A549 (cell line): ENCODE results near the gene BIN1.
A peak's percentile ranks its signal among the peaks of the same experiment; 100 is the strongest.

Experiments
- EHMT2 ChIP-seq: fragments of 200-600 bp; sonication (generic); IDR thresholded peaks from 2 replicates; pipeline ENCODE4 v1.6.1; 2016; ENCODE audit warnings: antibody characterized with exemption, low read depth, mild to moderate bottlenecking, moderate library complexity
- JUN ChIP-seq, 2 experiments: fragments of >200 bp; sonication (Bioruptor Twin); formaldehyde crosslinking; IDR thresholded peaks; 2 replicates in 1 of 2; 3 replicates in 1 of 2; pipeline ENCODE4 v1.6.1; 2016 to 2017
- MAX ChIP-seq: IDR thresholded peaks from 2 replicates; pipeline ENCODE4 v1.6.1; 2012
- POLR2A ChIP-seq: IDR thresholded peaks from 2 replicates; pipeline ENCODE4 v1.6.1; 2012; ENCODE audit warnings: mild to moderate bottlenecking, low read length
- RAD21 ChIP-seq, 2 experiments: fragments of >200 bp in 1 of 2; sonication (Bioruptor Twin) in 1 of 2; formaldehyde crosslinking in 1 of 2; IDR thresholded peaks in 1 of 2; conservative IDR thresholded peaks in 1 of 2; 2 replicates in 1 of 2; 3 replicates in 1 of 2; pipeline ENCODE4 v1.6.1; 2012 to 2018; ENCODE audit warnings: inconsistent platforms in 1 of 2
- TP53 ChIP-seq: fragments of 250-450 bp; sonication (Bioruptor Pico); IDR thresholded peaks from 2 replicates; pipeline ENCODE4 v1.5.0; 2021; ENCODE audit warnings: mild to moderate bottlenecking, moderate library complexity
- ZFP36 ChIP-seq: fragments of 450-650 bp; IDR thresholded peaks from 2 replicates; pipeline ENCODE4 v1.6.1; 2014; ENCODE audit warnings: borderline replicate concordance; ENCODE audit not compliant: partially characterized antibody
- TF ChIP-seq, protein P1 (sequence below): fragments of >200 bp; sonication (Bioruptor Twin); formaldehyde crosslinking; IDR thresholded peaks from 3 replicates; pipeline ENCODE4 v1.5.1; 2016
- TF ChIP-seq, protein P2 (sequence below): fragments of 150-350 bp; IDR thresholded peaks from 2 replicates; pipeline ENCODE4 v1.6.1; 2014; ENCODE audit warnings: low read depth, mild to moderate bottlenecking, low read length

DNA sequence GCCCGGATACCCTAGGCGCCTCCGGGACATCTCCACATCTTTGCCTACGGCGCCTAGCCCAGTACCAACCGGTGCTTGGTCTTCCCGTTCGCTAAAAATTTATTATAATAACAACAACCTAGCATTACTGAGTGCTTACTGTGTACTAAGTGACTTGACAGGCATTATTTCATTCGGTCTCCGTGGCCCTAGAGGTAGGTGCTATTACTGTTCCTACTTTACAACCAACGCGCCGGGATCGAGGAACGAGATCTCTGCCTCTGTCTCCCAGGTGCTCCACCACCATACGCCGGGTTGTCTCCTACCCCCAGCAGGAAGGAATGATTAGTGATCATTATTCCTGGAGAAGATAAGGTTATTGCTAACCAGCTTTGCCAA lies 657 bp upstream of the BIN1 start:
- TF ChIP-seq JUN (IDR thresholded peaks at IDR 0.05) (no peak), POLR2A (no peak), TP53 (CRISPR knock-in tag) (no peak), RAD21 (conservative IDR thresholded peaks at IDR 0.05 in 1 of 2, IDR thresholded peaks at IDR 0.05 in 1 of 2) (no peak), ZFP36 (no peak), EHMT2 (no peak), MAX (peak; percentile 6; the same call in 1 of the 2 replicates)
- TF ChIP-seq, protein P1, sequence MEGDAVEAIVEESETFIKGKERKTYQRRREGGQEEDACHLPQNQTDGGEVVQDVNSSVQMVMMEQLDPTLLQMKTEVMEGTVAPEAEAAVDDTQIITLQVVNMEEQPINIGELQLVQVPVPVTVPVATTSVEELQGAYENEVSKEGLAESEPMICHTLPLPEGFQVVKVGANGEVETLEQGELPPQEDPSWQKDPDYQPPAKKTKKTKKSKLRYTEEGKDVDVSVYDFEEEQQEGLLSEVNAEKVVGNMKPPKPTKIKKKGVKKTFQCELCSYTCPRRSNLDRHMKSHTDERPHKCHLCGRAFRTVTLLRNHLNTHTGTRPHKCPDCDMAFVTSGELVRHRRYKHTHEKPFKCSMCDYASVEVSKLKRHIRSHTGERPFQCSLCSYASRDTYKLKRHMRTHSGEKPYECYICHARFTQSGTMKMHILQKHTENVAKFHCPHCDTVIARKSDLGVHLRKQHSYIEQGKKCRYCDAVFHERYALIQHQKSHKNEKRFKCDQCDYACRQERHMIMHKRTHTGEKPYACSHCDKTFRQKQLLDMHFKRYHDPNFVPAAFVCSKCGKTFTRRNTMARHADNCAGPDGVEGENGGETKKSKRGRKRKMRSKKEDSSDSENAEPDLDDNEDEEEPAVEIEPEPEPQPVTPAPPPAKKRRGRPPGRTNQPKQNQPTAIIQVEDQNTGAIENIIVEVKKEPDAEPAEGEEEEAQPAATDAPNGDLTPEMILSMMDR: no peak
- TF ChIP-seq, protein P2, sequence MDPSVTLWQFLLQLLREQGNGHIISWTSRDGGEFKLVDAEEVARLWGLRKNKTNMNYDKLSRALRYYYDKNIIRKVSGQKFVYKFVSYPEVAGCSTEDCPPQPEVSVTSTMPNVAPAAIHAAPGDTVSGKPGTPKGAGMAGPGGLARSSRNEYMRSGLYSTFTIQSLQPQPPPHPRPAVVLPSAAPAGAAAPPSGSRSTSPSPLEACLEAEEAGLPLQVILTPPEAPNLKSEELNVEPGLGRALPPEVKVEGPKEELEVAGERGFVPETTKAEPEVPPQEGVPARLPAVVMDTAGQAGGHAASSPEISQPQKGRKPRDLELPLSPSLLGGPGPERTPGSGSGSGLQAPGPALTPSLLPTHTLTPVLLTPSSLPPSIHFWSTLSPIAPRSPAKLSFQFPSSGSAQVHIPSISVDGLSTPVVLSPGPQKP: no peak
